Prostate gland (tissue), 2 donors: ENCODE results near the gene ADARB2. TPM values are rescaled to one million over a fixed set of nuclear protein-coding genes. Genes with fewer than 3 reads are reported as not detected.

Experiments used
- DNase-seq: peaks from one replicate; pipeline ENCODE4 v3.0.0-alpha.2; 2019; ENCODE audit warnings: low spot score
- H3K27ac ChIP-seq, 2 donors: fragments of 200-600 bp; sonication (generic); 2 replicates each; pipeline ENCODE4 v1.5.1; 2017 to 2019
- H3K27me3 ChIP-seq: fragments of 200-600 bp; sonication (generic); replicated peaks from 2 replicates; pipeline ENCODE4 v1.5.1; 2019; ENCODE audit not compliant: insufficient read depth
- H3K36me3 ChIP-seq, 2 donors: fragments of 200-600 bp; sonication (generic); 1 replicate in 1 of 2; 2 replicates in 1 of 2; pipeline versions ENCODE4 v1.5.1 to v1.8.1; 2017 to 2019
- H3K4me1 ChIP-seq: fragments of 200-600 bp; sonication (generic); replicated peaks from 2 replicates; pipeline ENCODE4 v1.5.1; 2019
- H3K4me3 ChIP-seq, 2 donors: fragments of 200-600 bp; sonication (generic); 2 replicates each; pipeline ENCODE4 v1.5.1; 2017 to 2019
- H3K9me3 ChIP-seq: fragments of 200-600 bp; sonication (generic); 2 replicates; pipeline ENCODE4 v1.5.1; 2017
- POLR2A ChIP-seq: fragments of 450-650 bp; IDR thresholded peaks from one replicate; pipeline ENCODE4 v1.6.1; 2016; ENCODE audit warnings: antibody characterized with exemption, mild to moderate bottlenecking
- POLR2AphosphoS5 ChIP-seq: sonication (generic); formaldehyde crosslinking; IDR thresholded peaks from one replicate; pipeline ENCODE4 v1.6.1; 2017; ENCODE audit warnings: antibody characterized with exemption
- WGBS: methylation state at CpG from one replicate; pipeline ENCODE4 v1.1.5; 2018; 5-methylcytosine and 5-hydroxymethylcytosine counted together
- intact Hi-C: fragments of 100-400 bp; cut with DNase I; formaldehyde crosslinking; loops from one replicate; pipeline ENCODE4 v1.14.2; 2022
- total RNA-seq, 2 donors: library from RNA; depleted of rRNA; stranded (reverse); fragments of >200 nt; gene quantifications; one replicate each; pipeline ENCODE4 v1.1.0, GENCODE V29; 2016
- TF ChIP-seq, protein P1 (sequence below), 4 experiments: fragments of 200-600 bp in 2 of 4; fragments of 450-650 bp in 2 of 4; sonication (generic) in 2 of 4; IDR thresholded peaks; 1 replicate in 3 of 4; 2 replicates in 1 of 4; pipeline ENCODE4 v1.5.1; 2016 to 2019; ENCODE audit warnings: antibody characterized with exemption in 4 of 4, mild to moderate bottlenecking in 2 of 4, moderate library complexity in 2 of 4

Gene ADARB2
- total RNA-seq, 2 donors from 2014 or later = 0.36 to 10.5 TPM

DNA sequence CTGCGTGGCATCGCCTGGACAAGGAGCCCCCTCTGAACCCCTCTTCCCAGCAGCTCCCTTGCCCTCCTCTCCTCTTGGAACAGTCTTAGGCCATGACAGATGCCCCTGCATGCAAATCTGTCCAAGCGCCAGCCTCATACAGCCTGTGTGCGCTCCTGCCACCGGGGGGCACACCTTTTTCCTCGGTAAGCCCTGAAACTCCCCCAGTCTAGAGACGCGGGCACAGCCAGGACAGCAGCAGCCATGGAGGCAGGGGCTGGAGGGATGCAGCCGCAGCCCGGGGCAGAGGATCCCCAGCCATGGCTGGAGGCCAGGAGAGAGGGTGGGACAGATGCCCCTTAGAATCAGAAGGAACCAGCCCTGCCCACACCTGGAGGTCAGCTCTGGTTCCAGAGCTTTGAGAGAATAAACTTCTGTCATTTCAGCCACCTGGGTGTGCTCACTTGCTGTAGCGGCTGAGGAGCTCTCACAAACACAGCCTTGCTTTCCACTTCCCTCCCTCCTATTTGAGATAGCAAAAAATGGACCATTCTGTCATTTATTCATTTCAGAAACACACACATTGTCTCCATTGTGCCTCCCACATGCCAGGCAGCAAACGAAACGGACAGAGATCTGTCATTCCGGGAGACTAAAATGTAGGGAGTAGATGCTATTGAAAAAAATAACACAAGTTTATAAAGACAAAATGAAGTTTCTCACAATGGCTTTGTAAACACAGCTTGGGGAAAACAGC, 439.6 kb downstream of the ADARB2 start:
- Histone ChIP-seq H3K9me3 (no peaks in the 10 kb centered on the region), H3K4me1 (no peaks in the 10 kb centered on the region), H3K4me3 (no peak overlapping the region), H3K36me3 (no peaks in the 10 kb centered on the region), H3K27me3 (no peaks in the 10 kb centered on the region), H3K27ac (no peak overlapping the region)
- WGBS = 52% methylated on average over 14 of the region's 14 CpGs
- intact Hi-C loops = no loop called here
- TF ChIP-seq, protein P1, sequence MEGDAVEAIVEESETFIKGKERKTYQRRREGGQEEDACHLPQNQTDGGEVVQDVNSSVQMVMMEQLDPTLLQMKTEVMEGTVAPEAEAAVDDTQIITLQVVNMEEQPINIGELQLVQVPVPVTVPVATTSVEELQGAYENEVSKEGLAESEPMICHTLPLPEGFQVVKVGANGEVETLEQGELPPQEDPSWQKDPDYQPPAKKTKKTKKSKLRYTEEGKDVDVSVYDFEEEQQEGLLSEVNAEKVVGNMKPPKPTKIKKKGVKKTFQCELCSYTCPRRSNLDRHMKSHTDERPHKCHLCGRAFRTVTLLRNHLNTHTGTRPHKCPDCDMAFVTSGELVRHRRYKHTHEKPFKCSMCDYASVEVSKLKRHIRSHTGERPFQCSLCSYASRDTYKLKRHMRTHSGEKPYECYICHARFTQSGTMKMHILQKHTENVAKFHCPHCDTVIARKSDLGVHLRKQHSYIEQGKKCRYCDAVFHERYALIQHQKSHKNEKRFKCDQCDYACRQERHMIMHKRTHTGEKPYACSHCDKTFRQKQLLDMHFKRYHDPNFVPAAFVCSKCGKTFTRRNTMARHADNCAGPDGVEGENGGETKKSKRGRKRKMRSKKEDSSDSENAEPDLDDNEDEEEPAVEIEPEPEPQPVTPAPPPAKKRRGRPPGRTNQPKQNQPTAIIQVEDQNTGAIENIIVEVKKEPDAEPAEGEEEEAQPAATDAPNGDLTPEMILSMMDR (IDR thresholded peaks at IDR 0.05) = no peak
- TF ChIP-seq POLR2A (no peak), POLR2AphosphoS5 (no peak)
- no peak for DNase-seq

DNA sequence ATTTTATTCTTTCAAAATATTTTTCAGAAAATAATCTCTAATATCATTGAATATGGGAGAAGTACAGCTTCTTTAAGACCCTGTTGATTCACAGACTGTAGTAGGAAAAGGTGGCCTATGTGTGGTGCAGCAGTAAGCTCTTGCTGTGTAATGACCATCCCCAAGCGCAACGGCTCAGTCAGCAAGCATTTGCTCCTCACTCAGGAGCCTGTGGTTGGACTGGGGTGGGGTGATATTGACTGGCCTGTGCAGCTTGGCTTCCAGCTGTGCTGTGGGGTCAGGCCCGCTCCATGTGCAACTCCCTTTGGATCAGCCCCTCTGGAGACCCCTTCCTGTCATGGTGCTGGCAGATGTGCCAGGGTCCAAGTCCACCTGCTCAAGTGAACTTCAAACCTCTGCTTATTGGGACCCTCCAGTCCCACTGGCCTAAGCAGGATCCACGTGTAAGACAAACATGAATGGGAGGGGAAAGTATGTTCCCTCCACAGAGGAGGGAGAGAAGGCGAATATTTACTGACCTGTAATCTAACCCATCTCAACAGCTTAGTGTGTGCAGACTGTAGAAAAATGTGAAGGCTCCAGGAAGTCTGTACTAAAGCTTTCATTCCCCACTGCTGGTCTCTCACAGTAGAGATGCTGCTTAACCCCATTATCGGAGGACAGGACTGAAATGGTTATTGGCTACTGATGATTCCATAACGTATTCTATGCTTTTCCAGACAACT, 441.4 kb downstream of the ADARB2 start:
- DNase-seq = no peak
- H3K9me3 ChIP-seq = no peaks in the 10 kb centered on the region

DNA sequence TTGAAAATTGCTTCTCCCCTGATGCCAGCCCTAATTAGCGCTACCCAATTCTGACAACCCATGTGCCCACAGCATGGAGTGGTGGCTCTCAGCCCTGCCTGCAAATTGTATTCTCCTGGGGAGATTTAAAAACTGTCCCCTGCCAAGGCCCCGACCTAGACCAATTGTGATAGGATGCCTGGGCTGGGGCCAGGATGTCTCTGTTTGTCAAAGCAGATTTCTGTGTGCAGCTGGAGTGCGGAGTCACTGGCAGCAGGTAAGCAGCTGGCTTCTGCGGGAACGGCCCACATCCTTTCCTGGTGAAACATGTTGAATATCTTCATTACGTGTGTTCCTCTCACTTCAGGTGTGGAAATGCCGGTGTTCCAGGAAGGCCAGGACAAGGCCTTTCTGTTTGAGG, 442.6 kb downstream of the ADARB2 start:
- Histone ChIP-seq H3K4me3 (no peak overlapping the region), H3K9me3 (no peaks in the 10 kb centered on the region), H3K27me3 (no peaks in the 10 kb centered on the region), H3K4me1 (no peaks in the 10 kb centered on the region), H3K36me3 (no peaks in the 10 kb centered on the region), H3K27ac (no peak overlapping the region)
- TF ChIP-seq POLR2AphosphoS5 (no peak), POLR2A (no peak)
- TF ChIP-seq, protein P1 (IDR thresholded peaks at IDR 0.05) = no peak
- intact Hi-C loops = no loop called here
- DNase-seq = no peak
- WGBS = 82% methylated on average over 7 of the region's 7 CpGs

More for the DNA sequence above, 441.4 kb downstream of the ADARB2 start:
- Histone ChIP-seq H3K4me1 (no peaks in the 10 kb centered on the region), H3K27ac (no peak overlapping the region), H3K4me3 (no peak overlapping the region), H3K36me3 (no peaks in the 10 kb centered on the region), H3K27me3 (no peaks in the 10 kb centered on the region)
- WGBS = 79% methylated on average over 7 of the region's 7 CpGs
- TF ChIP-seq POLR2A = no peak
- no peak for TF ChIP-seq POLR2AphosphoS5
- TF ChIP-seq, protein P1 (IDR thresholded peaks at IDR 0.05) = no peak
- intact Hi-C loops = no loop called here

DNA sequence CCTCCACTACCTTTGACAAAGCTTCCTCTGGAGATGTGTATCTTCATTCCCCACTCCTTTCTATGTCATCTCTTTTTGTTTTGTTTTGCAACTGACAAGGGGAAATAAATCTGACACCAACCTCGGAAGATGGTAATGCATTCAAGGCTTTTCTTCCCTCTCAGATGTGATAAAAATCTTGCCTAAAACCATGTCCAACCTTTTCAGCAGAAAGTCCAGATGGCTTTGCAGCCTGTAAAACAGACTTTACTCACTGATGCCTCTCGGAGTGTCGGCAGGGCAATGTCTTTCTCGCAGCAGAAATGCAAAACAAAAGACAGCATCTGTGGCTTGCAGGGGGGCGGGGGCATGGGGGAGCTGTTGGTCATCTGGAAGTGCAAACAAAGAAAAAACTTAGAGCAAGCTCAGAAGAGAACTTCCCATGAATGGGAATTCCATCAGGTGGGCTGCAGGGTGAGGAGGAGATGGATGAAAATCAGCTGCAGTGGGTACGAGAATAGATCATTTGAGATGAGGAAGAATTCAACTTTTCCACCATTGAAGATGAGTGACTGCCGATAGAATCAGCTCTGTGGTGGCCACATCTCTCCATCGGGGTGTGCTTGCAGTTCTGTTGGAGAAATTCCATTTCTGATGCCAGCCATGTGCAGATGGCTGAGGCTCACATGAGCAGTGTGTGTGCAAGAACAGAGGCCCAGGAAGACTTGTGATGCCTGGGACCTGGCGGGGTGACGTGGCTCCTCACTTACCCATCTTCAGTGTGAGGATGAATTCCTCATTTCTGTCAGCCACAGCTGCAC, 443.5 kb downstream of the ADARB2 start:
- H3K4me1 ChIP-seq = no peaks in the 10 kb centered on the region
- H3K36me3 ChIP-seq = no peaks in the 10 kb centered on the region
- no peak overlapping the region for H3K4me3 ChIP-seq
- DNase-seq = no peak
- no peaks in the 10 kb centered on the region for H3K9me3 ChIP-seq
- 40% methylated on average over 10 of the region's 10 CpGs for WGBS
- intact Hi-C loops = no loop called here
- no peaks in the 10 kb centered on the region for H3K27me3 ChIP-seq
- H3K27ac ChIP-seq = no peak overlapping the region
- TF ChIP-seq, protein P1 (IDR thresholded peaks at IDR 0.05) = no peak
- TF ChIP-seq POLR2AphosphoS5 (no peak), POLR2A (no peak)
